Fibroblast of upper back skin (primary cell): ENCODE results near the gene CEMP1.

Experiments used
- DNase-seq: peaks from one replicate; pipeline ENCODE4 v3.0.0-alpha.2; 2013

The CEMP1 gene

DNA sequence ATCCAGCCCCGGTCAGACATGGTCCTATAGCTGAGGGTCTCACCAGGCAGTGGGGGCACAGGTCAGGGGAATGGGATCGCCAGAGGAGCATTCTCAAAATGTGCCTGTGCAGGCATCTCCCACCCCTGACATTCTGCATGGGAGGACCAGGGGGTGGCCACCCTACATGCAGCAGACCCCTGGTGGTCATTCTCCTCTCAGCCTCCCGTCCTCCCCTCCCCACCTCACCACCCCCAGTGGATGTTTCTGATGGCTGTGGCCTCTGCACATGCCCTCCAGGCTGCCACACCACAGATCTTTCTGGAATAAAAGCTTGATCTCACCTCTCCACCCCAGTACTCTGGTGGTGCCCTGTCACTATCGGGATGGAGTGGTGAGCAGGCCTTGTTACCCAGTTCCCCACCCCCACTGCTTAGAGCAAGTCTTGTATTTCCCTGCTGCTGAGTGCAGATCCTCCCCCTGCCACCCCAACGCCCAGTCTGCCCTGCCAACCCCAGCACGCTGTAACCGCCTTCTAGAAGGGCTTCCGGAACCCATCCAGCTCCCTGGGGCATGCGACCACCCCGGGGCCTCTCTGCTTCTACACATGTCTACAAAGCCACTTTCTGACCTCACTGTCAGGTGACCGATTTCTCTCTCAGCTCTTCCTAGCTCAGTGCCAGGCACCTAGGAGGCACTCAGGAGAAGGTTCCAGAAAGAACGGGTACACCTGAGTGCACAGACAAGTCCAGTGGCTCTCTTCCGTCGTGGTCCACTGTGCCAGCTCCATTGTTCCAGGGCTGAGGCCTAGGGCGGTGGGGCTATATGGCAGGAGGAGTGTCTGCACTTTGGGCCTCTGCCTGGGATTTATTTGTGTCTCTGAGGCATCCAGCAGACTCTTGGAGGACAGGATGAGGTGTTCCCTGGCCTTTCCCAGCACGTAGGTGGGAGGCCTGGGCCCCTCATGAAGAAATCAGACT, 47.0 kb downstream of the CEMP1 start:
- DNase-seq: no peak

DNA sequence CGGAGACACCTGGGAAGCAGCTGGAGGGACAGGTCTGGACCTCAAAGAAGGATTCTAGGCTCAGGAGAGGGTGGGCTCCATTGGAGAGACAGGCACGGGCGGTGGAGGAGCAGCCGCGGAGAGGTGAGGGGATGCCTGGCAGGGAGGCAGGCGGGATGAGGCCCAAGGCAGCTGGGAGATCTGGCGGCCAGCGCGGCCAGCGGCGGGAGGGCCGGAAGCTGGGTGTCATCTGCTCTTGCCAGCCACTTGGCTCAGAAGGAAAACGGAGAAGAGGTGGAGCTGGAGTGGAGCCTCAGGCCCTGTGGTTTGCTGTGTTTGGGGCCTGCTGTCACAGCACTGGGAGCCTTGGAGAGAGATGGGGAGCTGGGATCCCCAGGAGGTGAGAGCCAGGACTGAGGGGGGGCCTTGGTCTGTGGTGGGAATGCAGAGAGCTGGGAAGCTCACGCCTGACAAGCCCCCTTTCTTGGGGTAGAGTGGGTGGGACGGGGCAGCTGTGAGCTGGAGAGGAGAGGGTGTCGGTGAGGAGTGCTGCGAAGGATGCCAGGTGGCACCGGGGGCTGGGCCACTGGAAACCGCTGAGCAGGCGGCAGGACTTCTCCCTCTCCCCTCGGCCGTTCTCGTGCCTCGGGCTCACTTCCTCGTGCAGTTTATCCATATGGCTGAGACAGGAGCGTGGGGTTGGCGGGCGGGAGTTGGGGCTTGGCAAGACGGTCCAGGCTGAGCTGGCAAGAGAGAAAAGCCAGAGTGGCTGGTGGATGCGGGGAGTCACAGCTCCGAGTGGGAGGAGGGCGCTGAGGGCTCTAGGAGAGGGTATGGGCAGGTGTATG, 48.3 kb downstream of the CEMP1 start:
- DNase-seq: peak; percentile 62

DNA sequence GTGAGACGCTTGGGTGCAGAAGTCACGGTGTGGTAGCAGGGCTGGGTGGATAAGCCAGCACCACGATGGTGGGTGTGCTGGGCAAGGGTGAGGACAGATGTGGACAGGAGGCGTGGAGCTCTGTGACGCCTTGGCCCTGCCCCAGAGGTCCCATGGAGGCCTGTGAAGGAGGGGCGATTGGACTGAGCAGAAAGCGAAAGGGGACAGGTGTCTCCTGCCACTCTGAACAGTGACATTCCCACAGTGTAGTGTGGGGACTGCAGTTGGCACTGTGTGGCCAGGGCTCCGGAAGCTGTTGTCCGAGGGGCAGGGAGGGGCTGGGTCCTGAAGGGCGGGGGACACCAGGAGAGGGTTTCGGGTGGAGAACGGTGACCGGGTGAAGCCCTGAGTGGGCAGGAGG, 49.0 kb downstream of the CEMP1 start:
- DNase-seq: no peak

DNA sequence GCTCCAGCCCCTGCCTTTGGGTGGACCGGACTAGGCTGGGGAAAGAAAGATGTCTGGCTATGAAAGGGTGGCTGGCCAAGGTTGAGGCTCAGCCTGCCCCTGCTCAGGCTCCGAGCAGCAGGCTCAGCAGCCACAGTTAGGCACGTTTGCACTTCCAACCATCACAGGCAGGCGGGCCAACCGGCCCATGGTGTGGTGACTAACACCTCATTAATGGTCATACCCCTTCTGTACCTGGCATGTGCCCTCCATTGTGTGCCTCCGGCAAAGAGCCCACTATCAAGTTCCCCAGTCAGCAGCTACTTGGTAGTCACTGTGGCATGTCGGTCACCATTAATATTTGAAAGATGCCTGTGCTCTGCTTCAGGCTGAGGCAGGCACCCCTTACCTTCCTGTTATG, 49.5 kb downstream of the CEMP1 start:
- DNase-seq: no peak

DNA sequence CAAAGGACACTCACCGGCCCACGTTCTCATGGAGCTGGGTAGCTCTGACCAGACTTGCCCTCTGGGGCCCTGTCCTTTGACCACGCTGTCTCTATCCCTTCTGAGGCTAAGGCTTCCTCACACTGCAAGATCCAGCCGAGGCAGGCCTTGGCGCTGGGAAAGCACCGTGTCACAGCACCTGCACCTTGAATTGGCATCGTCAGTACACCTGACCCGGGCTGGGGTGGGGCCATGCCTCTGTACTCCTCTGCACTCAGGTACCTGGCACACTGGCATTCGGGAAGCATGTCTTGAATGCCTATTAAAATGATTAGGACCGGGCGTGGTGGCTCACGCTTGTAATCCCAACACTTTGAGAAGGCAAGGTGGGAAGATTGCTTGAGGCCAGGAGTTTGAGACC, 50.3 kb downstream of the CEMP1 start:
- DNase-seq: no peak
